NCI-H446 treated with DMSO at 0.1 percent for 48 hours (cell line): Measurements from ENCODE around the gene PPAT.
"Not testable (repeated sequence)": the region's sequence is repeated elsewhere in the genome, so short reads cannot be mapped to it uniquely, and the experiment has no call there.

Experiments
- DNase-seq: peaks from one replicate; lab custom pipeline; 2025; lab: John Stamatoyannopoulos, UW

The PPAT gene

GRCh38 chr4:56374956-56375355, 60.5 kb downstream of the PPAT start:
- DNase-seq: no peak

- no peak for DNase-seq
Observed at GRCh38 chr4:56372774-56373173, 62.6 kb downstream of the PPAT start.

- no peak for DNase-seq
Observed at GRCh38 chr4:56371426-56372220, 63.8 kb downstream of the PPAT start.

GRCh38 chr4:56370377-56370776, 65.0 kb downstream of the PPAT start:
- no peak for DNase-seq

GRCh38 chr4:56362981-56363380, 72.4 kb downstream of the PPAT start:
- not testable (repeated sequence) for DNase-seq

- DNase-seq: no peak
Observed at GRCh38 chr4:56360071-56360470, 75.3 kb downstream of the PPAT start.

- DNase-seq: no peak
Observed at GRCh38 chr4:56356650-56357049, 78.8 kb downstream of the PPAT start.

- no peak for DNase-seq
Observed at GRCh38 chr4:56348576-56348975, 86.8 kb downstream of the PPAT start.

- no peak for DNase-seq
Observed at GRCh38 chr4:56345458-56345857, 90.0 kb downstream of the PPAT start.
